CD4-positive, alpha-beta T cell treated with Interleukin-1 beta for 1 hour (primary cell): ENCODE results near the gene ZNHIT6.
"Not testable (repeated sequence)": the region's sequence is repeated elsewhere in the genome, so short reads cannot be mapped to it uniquely, and the experiment has no call there.

Experiments used
- DNase-seq, 2 donors: peaks; one replicate each; pipeline ENCODE4 v3.0.0-alpha.2; 2020 to 2022

ZNHIT6 gene

DNA sequence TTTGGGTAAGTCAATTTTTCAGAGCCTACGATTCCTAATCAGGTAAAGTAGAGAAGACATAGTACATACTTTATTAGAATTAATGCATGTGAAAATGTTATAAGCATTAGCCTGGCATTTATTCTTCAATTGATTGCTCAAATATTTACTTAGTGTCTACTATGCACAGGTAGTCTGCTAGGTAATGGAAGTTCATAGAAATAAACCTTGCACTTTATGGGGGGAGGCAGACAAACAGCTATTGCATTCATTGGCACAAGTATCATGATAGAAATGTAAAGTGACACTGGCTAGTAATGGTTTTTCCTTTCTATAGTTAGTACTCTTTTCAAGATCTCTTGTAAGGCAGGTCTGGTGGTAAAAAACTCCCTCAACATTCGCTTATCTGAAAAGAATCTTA is 44.9 kb downstream of the ZNHIT6 start:
- DNase-seq = no peak

DNA sequence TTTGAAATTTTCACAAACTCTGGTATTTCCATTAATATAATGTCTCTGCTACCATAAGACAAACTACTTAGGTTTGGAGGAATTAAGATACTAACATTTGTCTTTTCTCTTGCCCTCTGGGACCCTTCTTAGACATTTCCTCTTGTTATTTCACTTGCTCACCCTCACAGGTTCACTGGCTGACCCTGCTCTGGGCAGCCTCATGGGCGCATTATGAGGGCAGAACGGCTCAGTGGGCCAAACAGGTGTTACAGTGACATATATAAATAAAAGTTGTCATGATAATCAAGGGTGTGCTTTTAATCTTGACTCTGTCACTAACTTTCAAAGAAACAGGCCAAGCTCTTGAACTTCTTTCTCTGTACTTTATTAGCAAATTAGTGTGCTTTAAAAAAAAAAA is 46.5 kb downstream of the ZNHIT6 start:
- DNase-seq = no peak

- DNase-seq = no peak
Measured at GRCh38 chr1:85660541-85660940, 47.7 kb downstream of the ZNHIT6 start.

DNA sequence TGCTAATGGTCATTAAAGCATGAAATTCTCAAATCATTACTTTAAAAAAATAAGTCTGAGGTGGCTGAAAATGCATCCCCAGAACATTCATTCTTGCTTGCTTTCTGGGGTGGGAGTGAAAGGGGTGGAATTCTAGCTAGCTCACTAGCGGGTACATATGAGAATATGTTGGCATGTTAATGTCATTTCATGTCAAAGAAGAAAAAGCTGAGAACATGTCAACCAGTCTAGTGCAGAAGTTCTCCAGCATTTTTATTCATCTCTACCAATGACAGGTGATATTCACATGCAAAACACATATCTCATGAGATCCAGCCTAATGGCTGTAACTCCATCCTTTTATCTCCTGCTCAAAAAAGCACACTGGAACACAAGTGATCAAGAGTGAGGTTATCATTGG is 49.1 kb downstream of the ZNHIT6 start:
- no peak for DNase-seq

DNA sequence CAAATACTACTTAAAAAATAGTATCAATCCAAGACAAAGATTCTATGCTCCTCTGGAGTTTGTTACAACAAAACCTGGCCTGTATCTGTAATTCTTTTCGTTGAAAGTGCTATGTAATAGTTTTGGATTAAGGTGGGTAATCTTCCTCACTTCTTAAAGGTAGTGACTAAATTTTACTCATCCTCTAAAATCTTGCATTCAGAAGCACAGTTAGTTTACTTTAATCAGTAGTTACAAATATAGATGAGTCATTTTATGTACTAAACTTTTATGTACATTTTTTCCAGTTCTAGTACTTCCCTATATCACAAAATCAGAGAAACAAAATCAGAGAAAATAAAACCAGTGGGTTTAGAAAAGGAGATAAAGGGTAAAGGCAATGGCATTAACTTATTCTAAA is 51.3 kb downstream of the ZNHIT6 start:
- no peak for DNase-seq

- no peak for DNase-seq
Measured at GRCh38 chr1:85656256-85656655, 52.0 kb downstream of the ZNHIT6 start.

DNA sequence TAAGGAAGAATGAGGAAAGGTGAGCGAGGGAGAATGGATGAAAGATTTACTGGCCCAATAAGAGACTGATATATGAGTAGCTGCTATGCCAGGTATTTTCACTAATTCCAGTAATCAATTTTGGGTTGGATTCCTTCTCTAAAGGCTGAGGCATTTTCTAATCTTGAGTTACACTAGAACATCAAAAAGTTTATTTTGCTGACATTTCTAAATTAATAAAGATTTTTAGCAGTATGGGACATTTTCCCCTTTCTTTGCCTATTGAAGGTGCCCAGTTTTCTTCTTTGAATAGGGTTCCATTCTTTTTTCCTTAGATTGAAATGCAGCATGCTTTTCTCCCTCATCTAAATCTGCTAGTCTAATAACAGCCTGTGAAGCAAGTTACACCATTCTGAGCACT is 52.9 kb downstream of the ZNHIT6 start:
- no peak for DNase-seq

DNA sequence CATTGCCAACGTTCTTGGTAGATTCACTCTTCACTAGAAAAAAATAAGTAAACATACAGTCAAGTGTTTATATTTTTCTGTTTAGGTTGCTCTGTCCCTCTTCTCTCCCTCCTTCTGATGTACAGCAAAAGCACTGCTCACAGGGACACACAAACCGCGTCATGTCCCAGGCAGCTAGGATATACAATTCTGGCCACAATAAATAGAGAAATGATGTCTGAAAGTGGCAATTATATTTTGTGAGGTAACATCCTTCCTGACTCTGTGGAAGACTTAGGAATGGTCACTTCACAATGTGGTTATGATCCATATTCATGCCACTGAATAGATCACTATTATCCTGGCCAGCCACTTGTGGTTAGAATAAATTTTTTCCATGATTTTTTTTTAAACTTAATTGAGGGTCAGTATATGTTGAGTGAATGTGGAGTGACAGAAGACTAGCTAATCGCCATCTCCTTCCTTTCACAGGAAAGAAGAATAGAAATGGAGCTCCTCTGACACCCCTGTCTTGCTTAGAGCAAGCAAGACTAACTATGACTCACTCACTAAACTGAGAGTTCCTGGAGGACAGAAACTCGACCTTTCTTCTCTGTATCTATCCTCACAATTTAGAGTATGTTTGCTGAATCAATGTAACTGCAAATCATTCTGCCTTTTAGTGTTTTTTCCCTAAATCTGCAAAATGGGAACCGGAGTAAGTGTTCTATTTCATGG is 54.0 kb downstream of the ZNHIT6 start:
- DNase-seq = no peak

GRCh38 chr1:85652327-85652726 is 55.9 kb downstream of the ZNHIT6 start:
- no peak for DNase-seq

DNA sequence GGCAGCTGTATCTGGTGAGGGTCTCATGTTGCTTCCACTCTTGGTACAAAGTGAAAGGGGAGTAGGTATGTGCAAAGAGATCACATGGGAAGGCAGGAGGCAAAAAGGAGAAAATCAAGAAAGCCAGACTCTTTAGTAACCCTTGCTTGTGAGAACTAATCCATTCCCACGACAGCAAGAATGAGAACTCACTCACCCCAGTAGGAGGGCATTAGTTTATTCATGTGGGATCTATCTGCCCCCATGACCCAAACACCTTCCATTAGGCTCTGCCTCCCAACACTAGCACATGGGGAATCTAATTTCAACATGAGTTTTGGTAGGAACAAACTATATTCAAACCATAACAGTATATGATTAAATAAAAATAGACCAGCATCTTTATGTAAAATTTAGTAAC is 57.6 kb downstream of the ZNHIT6 start:
- DNase-seq = no peak

DNA sequence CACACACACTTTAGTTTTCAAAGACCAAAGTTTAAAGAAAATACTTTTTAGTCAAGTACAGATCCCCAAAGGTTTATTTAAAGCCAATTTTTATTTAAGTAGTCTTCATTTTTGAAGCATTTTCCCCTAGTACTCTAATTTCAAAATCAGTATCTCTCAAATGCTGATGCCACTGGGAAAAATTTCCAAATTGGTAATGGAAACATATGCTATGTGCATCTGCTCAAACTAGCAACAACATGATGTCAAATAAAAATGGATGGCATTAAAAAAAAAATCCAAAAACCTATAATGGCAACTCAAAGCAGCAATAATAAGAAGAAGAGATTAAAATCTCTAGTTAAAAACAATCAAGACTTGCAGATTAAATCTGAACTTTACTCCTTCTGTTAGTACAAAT is 58.6 kb downstream of the ZNHIT6 start:
- no peak for DNase-seq

- DNase-seq = not testable (repeated sequence)
Measured at GRCh38 chr1:85641598-85642556, 66.4 kb downstream of the ZNHIT6 start.

GRCh38 chr1:85639920-85640319 is 68.3 kb downstream of the ZNHIT6 start:
- not testable (repeated sequence) for DNase-seq

DNA sequence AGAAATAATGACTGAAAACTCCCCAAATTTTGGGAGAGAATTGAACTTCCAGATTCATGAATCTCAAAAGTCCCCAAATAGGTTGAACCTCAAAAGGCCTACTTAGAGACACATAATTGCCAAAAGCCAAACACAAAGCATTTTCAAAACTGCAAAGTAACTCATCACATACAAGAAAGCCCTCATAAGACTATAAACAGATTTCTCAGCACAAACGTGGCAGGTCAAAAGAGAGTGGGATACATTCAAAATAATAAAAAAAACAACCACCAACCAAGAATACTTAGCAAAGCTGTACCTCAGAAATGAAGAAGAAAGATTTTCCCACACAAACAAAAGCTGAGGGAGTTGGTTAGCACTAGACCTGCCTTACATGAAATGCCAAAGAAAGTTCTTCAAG is 69.8 kb downstream of the ZNHIT6 start:
- DNase-seq = no peak

DNA sequence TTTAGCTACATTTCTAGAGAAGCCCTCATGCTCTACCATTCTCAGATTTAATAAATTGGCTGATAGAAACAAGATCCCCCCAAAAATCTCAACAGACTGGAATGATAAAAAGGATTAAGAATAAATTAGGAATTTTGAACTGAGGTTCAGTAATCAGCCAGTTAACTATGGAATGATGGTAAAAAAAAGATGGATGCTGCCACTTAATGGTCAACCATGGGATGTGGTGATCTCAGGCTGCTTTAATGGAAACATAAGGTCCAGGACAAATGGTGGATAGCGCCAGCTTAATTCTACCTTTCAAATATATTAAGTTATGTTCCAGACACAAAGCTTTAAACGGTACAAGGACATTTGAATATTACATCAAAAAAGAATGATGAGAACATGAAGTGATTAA is 77.7 kb downstream of the ZNHIT6 start:
- no peak for DNase-seq

DNA sequence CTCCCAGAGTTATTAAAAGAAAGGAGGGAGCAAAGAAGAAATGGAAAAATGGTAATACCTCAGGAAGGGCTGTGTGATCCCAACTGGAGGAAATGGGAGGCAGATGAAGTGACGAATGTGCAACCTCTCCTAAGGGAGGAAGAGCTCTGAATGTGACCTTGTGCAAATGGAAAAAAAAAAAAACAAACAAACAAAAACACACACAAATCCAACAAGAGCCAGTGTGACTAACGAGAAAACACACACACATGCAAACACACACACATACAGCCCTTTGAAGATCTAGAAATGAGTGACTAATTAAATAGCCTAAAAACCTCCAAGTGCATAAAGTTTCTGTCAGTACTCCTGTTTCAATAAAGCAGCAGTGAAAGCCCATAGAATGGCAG is 78.7 kb downstream of the ZNHIT6 start:
- no peak for DNase-seq

DNA sequence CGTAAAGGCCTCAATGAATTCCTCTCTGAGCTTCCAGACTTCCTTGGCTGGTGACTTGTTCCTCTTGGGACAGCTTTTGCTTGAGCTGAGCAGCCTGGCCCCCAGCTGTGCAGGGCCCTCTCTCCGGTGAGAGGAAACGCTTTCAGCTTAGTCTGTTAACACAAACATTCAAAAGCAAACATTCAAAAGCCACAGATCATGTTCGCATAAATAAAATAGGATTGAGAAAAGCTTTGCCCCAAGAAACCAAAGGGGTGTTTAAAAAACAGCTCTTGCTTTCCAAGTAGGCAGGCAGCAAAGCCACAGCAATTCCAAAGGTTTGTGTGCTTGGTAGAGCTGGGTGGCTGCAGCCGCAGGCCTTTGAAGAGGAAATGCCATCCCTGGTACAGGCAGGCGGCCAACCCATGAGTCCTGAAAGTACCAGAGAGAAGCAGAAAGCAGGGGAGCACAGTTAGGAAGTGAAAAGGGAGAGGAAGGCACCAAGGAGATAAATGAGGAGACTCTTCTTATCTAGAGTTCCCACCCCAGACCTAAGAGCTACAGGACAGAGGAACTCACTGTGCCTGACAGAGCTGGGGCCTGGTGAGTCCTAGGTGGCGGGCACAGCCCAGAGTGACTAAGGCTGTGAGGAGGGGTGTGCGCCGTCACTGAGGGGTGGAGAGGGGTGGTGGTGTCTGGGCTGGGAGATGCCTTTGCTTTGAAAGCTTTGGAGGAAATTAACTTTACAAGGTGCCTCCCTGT is 79.3 kb downstream of the ZNHIT6 start:
- DNase-seq = no peak

DNA sequence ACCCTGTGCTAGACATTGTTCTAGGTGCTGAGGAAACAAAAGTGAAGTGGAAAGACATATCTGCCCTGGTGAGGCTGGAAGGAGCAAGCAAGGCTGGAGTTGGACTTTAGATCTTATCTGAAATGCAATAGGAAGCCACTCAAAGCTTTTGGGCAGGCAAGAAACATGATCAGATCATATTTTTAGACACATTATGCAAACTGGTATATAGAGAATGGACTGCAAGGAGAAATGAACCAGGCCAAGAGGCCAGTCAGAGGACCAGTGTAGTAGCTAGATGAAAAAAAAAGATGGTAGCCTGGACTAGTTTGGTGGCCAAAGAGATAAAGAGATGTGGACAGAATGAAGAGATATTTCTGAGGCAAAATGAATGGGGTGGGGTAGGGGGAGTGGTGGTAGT is 81.4 kb downstream of the ZNHIT6 start:
- DNase-seq = no peak

DNA sequence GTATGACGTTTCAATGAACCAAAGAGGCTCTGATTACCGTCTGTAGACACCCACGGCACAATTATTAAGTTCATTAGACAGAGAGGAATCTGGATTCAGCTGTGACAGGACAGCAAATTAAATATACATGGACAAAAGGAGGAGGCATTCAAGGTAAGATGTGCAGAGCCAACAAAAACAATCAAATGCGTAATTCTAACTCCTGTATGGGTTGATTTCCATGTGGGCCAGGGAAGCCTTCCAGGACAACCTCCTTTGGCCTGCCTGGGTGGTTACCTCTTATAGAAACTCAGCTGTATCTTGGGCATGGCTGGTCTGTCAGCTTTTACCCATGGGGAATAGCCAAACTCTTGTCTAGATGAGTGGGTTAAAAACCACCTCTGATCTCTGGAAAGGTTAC is 83.9 kb downstream of the ZNHIT6 start:
- DNase-seq = no peak

DNA sequence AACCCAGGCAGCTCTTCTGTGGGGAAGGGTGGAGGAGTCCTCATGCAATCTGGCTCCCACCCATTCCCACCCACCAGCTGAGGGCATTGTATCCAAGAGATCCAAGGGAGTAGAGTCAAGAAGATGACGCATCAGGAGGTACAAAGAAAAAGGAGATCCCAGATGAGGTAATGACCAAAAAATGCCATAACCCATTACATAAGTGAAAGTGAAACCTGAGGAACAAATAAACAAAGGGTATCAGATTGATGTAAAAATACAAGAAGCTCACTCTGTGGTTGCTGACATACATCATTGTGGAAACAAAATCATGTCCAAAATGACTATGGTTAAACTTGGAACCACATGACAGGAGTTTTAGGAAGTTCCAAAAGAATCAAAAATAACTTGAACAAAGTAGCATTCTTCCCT is 85.2 kb downstream of the ZNHIT6 start:
- no peak for DNase-seq

- DNase-seq = no peak
Measured at GRCh38 chr1:85621430-85621829, 86.8 kb downstream of the ZNHIT6 start.

DNA sequence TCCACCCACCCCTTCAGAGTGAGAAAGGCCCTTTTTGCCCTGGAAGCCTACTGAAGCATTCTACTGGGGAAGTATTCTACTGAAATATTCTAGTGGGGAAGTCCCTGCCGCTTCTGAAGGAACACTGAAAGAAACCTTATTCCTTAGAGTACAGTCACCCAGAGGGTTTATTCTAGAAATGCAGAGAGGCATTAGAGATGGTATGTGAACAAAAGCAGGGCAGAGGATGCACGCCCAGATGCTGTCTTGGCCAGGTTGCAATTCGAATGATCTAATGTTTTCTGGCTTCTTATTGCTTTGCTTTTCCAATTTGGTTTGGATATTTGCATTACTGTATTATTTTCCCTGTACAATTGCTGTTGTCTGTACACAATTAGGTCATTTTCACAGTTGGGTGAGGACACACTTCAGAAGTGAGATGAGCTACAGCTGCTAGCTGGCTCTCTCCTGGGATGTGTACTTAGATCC is 90.6 kb downstream of the ZNHIT6 start:
- no peak for DNase-seq

DNA sequence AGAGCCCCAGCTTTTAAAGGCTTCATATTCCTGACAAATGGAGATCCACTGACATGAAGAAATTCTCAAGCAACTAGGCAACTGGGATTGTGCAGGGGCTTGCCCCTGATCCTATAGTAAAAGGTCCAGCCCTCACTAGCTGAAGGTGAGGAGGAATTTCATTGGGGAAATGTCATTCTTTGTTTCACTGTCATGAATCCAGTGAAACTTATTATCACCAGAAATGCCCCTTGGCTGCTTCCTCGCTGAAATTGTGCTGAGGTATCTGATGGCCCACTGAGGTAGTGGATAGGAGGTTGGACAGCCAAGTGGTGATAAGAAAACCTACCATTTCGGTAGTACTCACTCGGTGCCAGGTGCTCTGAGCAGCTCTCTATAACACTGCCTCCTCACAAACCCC is 91.5 kb downstream of the ZNHIT6 start:
- no peak for DNase-seq

DNA sequence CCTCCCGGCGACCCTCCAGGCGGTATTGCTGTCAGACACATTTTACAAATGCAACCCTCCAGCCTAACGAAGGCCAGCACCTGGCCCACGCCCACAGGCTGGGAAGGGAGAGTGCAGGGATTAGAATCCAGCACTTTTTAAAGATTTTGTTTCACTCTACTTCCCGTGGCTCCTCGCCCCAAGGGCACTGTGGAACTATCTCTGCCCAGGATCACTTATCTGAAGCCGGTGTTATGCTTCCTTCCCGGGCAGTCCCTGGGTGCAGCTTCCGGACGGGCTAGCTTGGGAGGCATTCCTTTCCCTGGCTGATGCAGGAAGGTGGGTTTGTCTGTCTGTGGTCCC is 91.9 kb downstream of the ZNHIT6 start:
- DNase-seq = no peak
